OCI-LY3 (cell line): ENCODE measurements around the gene KCTD14.
"Not testable (repeated sequence)": the region's sequence is repeated elsewhere in the genome, so short reads cannot be mapped to it uniquely, and the experiment has no call there.

Source experiments
- H2AFZ ChIP-seq: fragments of 200-600, 300-600 bp; shearing (Covaris generic); 2 replicates; pipeline ENCODE4 v1.6.0; 2014; ENCODE audit warnings: antibody characterized with exemption, low read depth, low read length
- H3K27ac ChIP-seq: fragments of 200-600, 300-600 bp; sonication (generic); 2 replicates; pipeline ENCODE4 v1.5.1; 2014; ENCODE audit warnings: mild to moderate bottlenecking, low read length, moderate library complexity, mixed read lengths
- H3K27me3 ChIP-seq: fragments of 200-600, 300-600 bp; sonication (generic); 2 replicates; pipeline ENCODE4 v1.6.1; 2014; ENCODE audit warnings: low read depth, low read length, mixed read lengths
- H3K36me3 ChIP-seq: fragments of 200-600, 300-600 bp; sonication (generic); replicated peaks from 2 replicates; pipeline ENCODE3; 2014; ENCODE audit warnings: low read depth, low read length, mixed read lengths
- H3K4me1 ChIP-seq: fragments of 300-600, 200-600 bp; sonication (generic); 2 replicates; pipeline ENCODE4 v1.6.1; 2014; ENCODE audit warnings: low read length, mixed read lengths
- H3K4me2 ChIP-seq: fragments of 200-600, 300-600 bp; sonication (generic); 2 replicates; pipeline ENCODE4 v1.6.1; 2014; ENCODE audit warnings: low read length, mixed read lengths
- H3K4me3 ChIP-seq: fragments of 300-600, 200-600 bp; sonication (generic); 2 replicates; pipeline ENCODE4 v1.5.1; 2014; ENCODE audit warnings: antibody characterized with exemption, mild to moderate bottlenecking, low read length, moderate library complexity
- H3K79me2 ChIP-seq: fragments of 300-600, 200-600 bp; shearing (Covaris generic); 2 replicates; pipeline ENCODE4 v1.6.1; 2014; ENCODE audit warnings: mild to moderate bottlenecking, low read length, mixed read lengths
- H3K9ac ChIP-seq: fragments of 300-600, 200-600 bp; shearing (Covaris generic); 2 replicates; pipeline ENCODE4 v1.6.0; 2014; ENCODE audit warnings: mild to moderate bottlenecking, low read length, moderate library complexity
- H3K9me3 ChIP-seq: fragments of 200-600, 300-600 bp; shearing (Covaris generic); 2 replicates; pipeline ENCODE4 v1.6.1; 2014; ENCODE audit warnings: low read length, mixed read lengths; ENCODE audit not compliant: insufficient read depth
- H4K20me1 ChIP-seq: fragments of 200-600, 300-600 bp; sonication (generic); 2 replicates; pipeline ENCODE4 v1.6.1; 2016; ENCODE audit warnings: low read length, mixed read lengths; ENCODE audit not compliant: insufficient read depth
- CTCF ChIP-seq: fragments of 200-600, 300-600 bp; sonication (generic); IDR thresholded peaks from 2 replicates; pipeline ENCODE4 v1.5.1; 2014; ENCODE audit warnings: antibody characterized with exemption, low read length, low read depth
- EZH2phosphoT487 ChIP-seq: fragments of 200-600 bp; shearing (Covaris generic); IDR thresholded peaks from 2 replicates; pipeline ENCODE4 v1.6.1; 2018; ENCODE audit warnings: antibody characterized with exemption, mixed run types, low read depth

KCTD14 gene

GRCh38 chr11:78041843-78042440 lies 18.9 kb upstream of the KCTD14 start:
- H3K9ac ChIP-seq = no peak overlapping the region
- H3K4me1 ChIP-seq = peaks cover 6% of the 10 kb centered on the region; the same call in 1 of the 2 replicates
- no peak overlapping the region for H2AFZ ChIP-seq
- H3K79me2 ChIP-seq = no peaks in the 10 kb centered on the region
- TF ChIP-seq CTCF (no peak), EZH2phosphoT487 (no peak)
- H4K20me1 ChIP-seq = no peaks in the 10 kb centered on the region
- no peaks in the 10 kb centered on the region for H3K36me3 ChIP-seq
- H3K27me3 ChIP-seq = no peaks in the 10 kb centered on the region
- no peak overlapping the region for H3K4me3 ChIP-seq
- no peak overlapping the region for H3K27ac ChIP-seq
- H3K9me3 ChIP-seq = no peaks in the 10 kb centered on the region
- no peak overlapping the region for H3K4me2 ChIP-seq

- not testable (repeated sequence) for H3K36me3 ChIP-seq, H3K79me2 ChIP-seq, H3K4me2 ChIP-seq, H3K9ac ChIP-seq, H3K27me3 ChIP-seq, H3K4me1 ChIP-seq, H3K9me3 ChIP-seq, H3K27ac ChIP-seq, H4K20me1 ChIP-seq, H3K4me3 ChIP-seq, H2AFZ ChIP-seq
Measured at GRCh38 chr11:78041380-78041719, 18.3 kb upstream of the KCTD14 start.

- no peaks in the 10 kb centered on the region for H4K20me1 ChIP-seq
- TF ChIP-seq EZH2phosphoT487 (no peak), CTCF (no peak)
- H3K79me2 ChIP-seq = no peaks in the 10 kb centered on the region
- no peak overlapping the region for H3K9ac ChIP-seq
- H3K27me3 ChIP-seq = no peaks in the 10 kb centered on the region
- no peak overlapping the region for H3K4me3 ChIP-seq
- no peak overlapping the region for H3K4me2 ChIP-seq
- H3K27ac ChIP-seq = no peak overlapping the region
- H3K36me3 ChIP-seq = no peaks in the 10 kb centered on the region
- H2AFZ ChIP-seq = no peak overlapping the region
- H3K4me1 ChIP-seq = peaks cover 4% of the 10 kb centered on the region; the same call in 1 of the 2 replicates
- H3K9me3 ChIP-seq = no peaks in the 10 kb centered on the region
Measured at GRCh38 chr11:78040691-78041379, 17.8 kb upstream of the KCTD14 start.

- Histone ChIP-seq H3K9me3 (no peaks in the 10 kb centered on the region), H3K36me3 (no peaks in the 10 kb centered on the region), H3K4me2 (0 out of 2 replicates have a peak overlapping the region, but pooled peaks have one; percentile 10), H3K27me3 (no peaks in the 10 kb centered on the region), H3K27ac (no peak overlapping the region), H3K9ac (no peak overlapping the region), H3K4me3 (no peak overlapping the region), H3K4me1 (peaks cover 4% of the 10 kb centered on the region; the same call in 1 of the 2 replicates), H2AFZ (peak overlapping the region; percentile 76), H3K79me2 (no peaks in the 10 kb centered on the region), H4K20me1 (no peaks in the 10 kb centered on the region)
- TF ChIP-seq CTCF (no peak), EZH2phosphoT487 (no peak)
Measured at GRCh38 chr11:78039919-78040671, 17.0 kb upstream of the KCTD14 start.
